Osteocyte (in vitro differentiated cells): ENCODE measurements around the gene CTIF. TPM values are rescaled to one million over a fixed set of nuclear protein-coding genes. Genes with fewer than 3 reads are reported as not detected.

Source experiments
- DNase-seq: peaks from one replicate; pipeline ENCODE4 v3.0.0; 2021; ENCODE audit warnings: mixed read lengths; ENCODE audit not compliant: unreplicated experiment; ENCODE audit errors: extremely low spot score
- H3K27ac Mint-ChIP-seq: one replicate; pipeline ENCODE4 v1.8.0; 2021; ENCODE audit warnings: mild to moderate bottlenecking, mixed read lengths; ENCODE audit not compliant: unreplicated experiment
- H3K27me3 Mint-ChIP-seq: one replicate; pipeline ENCODE4 v1.8.0; 2021; ENCODE audit warnings: mixed read lengths; ENCODE audit not compliant: unreplicated experiment
- H3K36me3 Mint-ChIP-seq: one replicate; pipeline ENCODE4 v1.8.0; 2021; ENCODE audit warnings: mixed read lengths; ENCODE audit not compliant: unreplicated experiment
- H3K4me1 Mint-ChIP-seq: one replicate; pipeline ENCODE4 v1.8.0; 2021; ENCODE audit warnings: mixed read lengths; ENCODE audit not compliant: unreplicated experiment
- H3K4me3 Mint-ChIP-seq: one replicate; pipeline ENCODE4 v1.8.0; 2021; ENCODE audit warnings: mild to moderate bottlenecking, moderate library complexity, mixed read lengths; ENCODE audit not compliant: unreplicated experiment
- H3K9me3 Mint-ChIP-seq: one replicate; pipeline ENCODE4 v1.8.0; 2021; ENCODE audit warnings: mixed read lengths; ENCODE audit not compliant: unreplicated experiment
- CTCF ChIP-seq: fragments of 200-600 bp; sonication (generic); IDR thresholded peaks from 2 replicates; pipeline ENCODE4 v1.5.0; 2021; ENCODE audit warnings: antibody characterized with exemption, mild to moderate bottlenecking, moderate library complexity
- total RNA-seq: library from RNA; stranded (reverse); gene quantifications from 2 replicates; pipeline ENCODE4 v1.2.1, GENCODE V29; 2021

Gene CTIF
- total RNA-seq, 1 donor from 2014 or later: 172 TPM

GRCh38 chr18:48839819-48840490 is 301.1 kb downstream of the CTIF start:
- Mint-ChIP-seq H3K27ac (peak overlapping the region; percentile 93), H3K36me3 (peaks cover 10% of the 10 kb centered on the region), H3K4me1 (peaks cover 86% of the 10 kb centered on the region), H3K9me3 (no peaks in the 10 kb centered on the region), H3K27me3 (no peaks in the 10 kb centered on the region), H3K4me3 (no peak overlapping the region)
- TF ChIP-seq CTCF: no peak
- DNase-seq: no peak

GRCh38 chr18:48840491-48840877 is 301.7 kb downstream of the CTIF start:
- TF ChIP-seq CTCF: no peak
- Mint-ChIP-seq H3K36me3 (peaks cover 12% of the 10 kb centered on the region), H3K27ac (no peak overlapping the region), H3K9me3 (no peaks in the 10 kb centered on the region), H3K27me3 (no peaks in the 10 kb centered on the region), H3K4me3 (no peak overlapping the region), H3K4me1 (peaks cover 81% of the 10 kb centered on the region)
- no peak for DNase-seq

GRCh38 chr18:48841381-48842258 is 302.8 kb downstream of the CTIF start:
- H3K4me3 Mint-ChIP-seq: no peak overlapping the region

GRCh38 chr18:48842259-48843061 is 303.6 kb downstream of the CTIF start:
- peak overlapping the region; percentile 26 for H3K4me3 Mint-ChIP-seq
- no peak for DNase-seq
- no peaks in the 10 kb centered on the region for H3K9me3 Mint-ChIP-seq
- peak overlapping the region; percentile 93 for H3K27ac Mint-ChIP-seq
- no peak for TF ChIP-seq CTCF
- H3K27me3 Mint-ChIP-seq: no peaks in the 10 kb centered on the region
- peaks cover 23% of the 10 kb centered on the region for H3K36me3 Mint-ChIP-seq
- peaks cover 86% of the 10 kb centered on the region for H3K4me1 Mint-ChIP-seq

More at GRCh38 chr18:48841381-48842258, 302.8 kb downstream of the CTIF start:
- Mint-ChIP-seq H3K4me1 (peaks cover 84% of the 10 kb centered on the region), H3K36me3 (peaks cover 22% of the 10 kb centered on the region), H3K27ac (peak overlapping the region; percentile 93), H3K27me3 (no peaks in the 10 kb centered on the region), H3K9me3 (no peaks in the 10 kb centered on the region)
- no peak for TF ChIP-seq CTCF
- no peak for DNase-seq
